Retinal pigment epithelial cell (primary cell): ENCODE results near the gene KCNJ3.

ENCODE experiments used
- DNase-seq: peaks from one replicate; pipeline ENCODE4 v3.0.0-alpha.2; 2010; ENCODE audit warnings: low read depth
- H3K4me3 ChIP-seq: 2 replicates; pipeline ENCODE4 v1.5.1; 2011; ENCODE audit warnings: mild to moderate bottlenecking, low read length, control low read depth, moderate library complexity
- CTCF ChIP-seq: conservative IDR thresholded peaks from 2 replicates; pipeline ENCODE4 v1.5.1; 2011; ENCODE audit warnings: low read depth, low read length, control low read depth, inconsistent platforms

The KCNJ3 gene

GRCh38 chr2:154776825-154777224 is 78.3 kb downstream of the KCNJ3 start:
- H3K4me3 ChIP-seq, result no peak overlapping the region
- no peak for TF ChIP-seq CTCF
- no peak for DNase-seq

GRCh38 chr2:154794406-154794805 is 95.9 kb downstream of the KCNJ3 start:
- no peak for TF ChIP-seq CTCF
- H3K4me3 ChIP-seq, result no peak overlapping the region

GRCh38 chr2:154795651-154796050 is 97.2 kb downstream of the KCNJ3 start:
- no peak overlapping the region for H3K4me3 ChIP-seq
- no peak for TF ChIP-seq CTCF
- DNase-seq, result no peak

More at GRCh38 chr2:154794406-154794805, 95.9 kb downstream of the KCNJ3 start:
- DNase-seq, result no peak

- no peak overlapping the region for H3K4me3 ChIP-seq
- DNase-seq, result no peak
- TF ChIP-seq CTCF, result no peak
These were observed 106.0 kb downstream of the KCNJ3 start for GRCh38 chr2:154804451-154804850.

- DNase-seq, result no peak
- TF ChIP-seq CTCF, result no peak
- no peak overlapping the region for H3K4me3 ChIP-seq
These were observed 115.1 kb downstream of the KCNJ3 start for GRCh38 chr2:154813636-154814035.

GRCh38 chr2:154814856-154815255 is 116.4 kb downstream of the KCNJ3 start:
- TF ChIP-seq CTCF, result no peak
- H3K4me3 ChIP-seq, result no peak overlapping the region
- DNase-seq, result no peak

- H3K4me3 ChIP-seq, result no peak overlapping the region
- DNase-seq, result no peak
- TF ChIP-seq CTCF, result no peak
These were observed 126.9 kb downstream of the KCNJ3 start for GRCh38 chr2:154825358-154825757.
